ENCODE data around the gene RASSF9. TPM values are rescaled to one million over a fixed set of nuclear protein-coding genes. Genes with fewer than 3 reads are reported as not detected.

The RASSF9 gene
- total and polyA plus RNA-seq, 9 of the 15 experiments (the other 6 are each of a cell fraction or from before 2014, with no cell fraction given) = not detected

DNA sequence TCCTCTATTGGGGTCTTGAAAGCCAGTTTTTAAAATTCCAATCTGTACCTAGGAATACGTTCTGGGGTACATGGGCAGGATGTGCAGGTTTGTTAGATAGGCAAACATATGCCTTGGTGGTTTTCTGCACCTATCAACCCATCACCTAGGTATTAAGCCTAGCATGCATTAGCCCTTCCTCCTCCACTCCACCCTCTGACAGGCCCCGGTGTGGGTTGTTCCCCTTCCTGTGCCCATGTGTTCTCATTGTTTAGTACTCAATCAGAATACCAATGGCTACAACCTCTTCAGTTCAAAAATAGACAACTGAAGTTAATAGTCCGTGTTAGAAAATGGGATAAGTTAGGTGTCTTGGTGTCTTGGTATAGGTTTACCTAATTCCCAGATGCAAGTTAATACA, 41.2 kb upstream of the RASSF9 start (continued):
- TF ChIP-seq, protein P1, sequence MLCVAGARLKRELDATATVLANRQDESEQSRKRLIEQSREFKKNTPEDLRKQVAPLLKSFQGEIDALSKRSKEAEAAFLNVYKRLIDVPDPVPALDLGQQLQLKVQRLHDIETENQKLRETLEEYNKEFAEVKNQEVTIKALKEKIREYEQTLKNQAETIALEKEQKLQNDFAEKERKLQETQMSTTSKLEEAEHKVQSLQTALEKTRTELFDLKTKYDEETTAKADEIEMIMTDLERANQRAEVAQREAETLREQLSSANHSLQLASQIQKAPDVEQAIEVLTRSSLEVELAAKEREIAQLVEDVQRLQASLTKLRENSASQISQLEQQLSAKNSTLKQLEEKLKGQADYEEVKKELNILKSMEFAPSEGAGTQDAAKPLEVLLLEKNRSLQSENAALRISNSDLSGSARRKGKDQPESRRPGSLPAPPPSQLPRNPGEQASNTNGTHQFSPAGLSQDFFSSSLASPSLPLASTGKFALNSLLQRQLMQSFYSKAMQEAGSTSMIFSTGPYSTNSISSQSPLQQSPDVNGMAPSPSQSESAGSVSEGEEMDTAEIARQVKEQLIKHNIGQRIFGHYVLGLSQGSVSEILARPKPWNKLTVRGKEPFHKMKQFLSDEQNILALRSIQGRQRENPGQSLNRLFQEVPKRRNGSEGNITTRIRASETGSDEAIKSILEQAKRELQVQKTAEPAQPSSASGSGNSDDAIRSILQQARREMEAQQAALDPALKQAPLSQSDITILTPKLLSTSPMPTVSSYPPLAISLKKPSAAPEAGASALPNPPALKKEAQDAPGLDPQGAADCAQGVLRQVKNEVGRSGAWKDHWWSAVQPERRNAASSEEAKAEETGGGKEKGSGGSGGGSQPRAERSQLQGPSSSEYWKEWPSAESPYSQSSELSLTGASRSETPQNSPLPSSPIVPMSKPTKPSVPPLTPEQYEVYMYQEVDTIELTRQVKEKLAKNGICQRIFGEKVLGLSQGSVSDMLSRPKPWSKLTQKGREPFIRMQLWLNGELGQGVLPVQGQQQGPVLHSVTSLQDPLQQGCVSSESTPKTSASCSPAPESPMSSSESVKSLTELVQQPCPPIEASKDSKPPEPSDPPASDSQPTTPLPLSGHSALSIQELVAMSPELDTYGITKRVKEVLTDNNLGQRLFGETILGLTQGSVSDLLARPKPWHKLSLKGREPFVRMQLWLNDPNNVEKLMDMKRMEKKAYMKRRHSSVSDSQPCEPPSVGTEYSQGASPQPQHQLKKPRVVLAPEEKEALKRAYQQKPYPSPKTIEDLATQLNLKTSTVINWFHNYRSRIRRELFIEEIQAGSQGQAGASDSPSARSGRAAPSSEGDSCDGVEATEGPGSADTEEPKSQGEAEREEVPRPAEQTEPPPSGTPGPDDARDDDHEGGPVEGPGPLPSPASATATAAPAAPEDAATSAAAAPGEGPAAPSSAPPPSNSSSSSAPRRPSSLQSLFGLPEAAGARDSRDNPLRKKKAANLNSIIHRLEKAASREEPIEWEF (CRISPR knock-in tag; IDR thresholded peaks at IDR 0.05) = no peak
- TF ChIP-seq SETDB1 (IDR thresholded peaks at IDR 0.05; ENCODE audit: low read length) (no peak), TCF7 (IDR thresholded peaks at IDR 0.05; ENCODE audit: borderline replicate concordance) (no peak), KLF1 (tag; IDR thresholded peaks at IDR 0.05) (no peak), SRSF3 (IDR thresholded peaks at IDR 0.05; ENCODE audit: insufficient read depth, low read length) (no peak)
- TF ChIP-seq, protein P2, sequence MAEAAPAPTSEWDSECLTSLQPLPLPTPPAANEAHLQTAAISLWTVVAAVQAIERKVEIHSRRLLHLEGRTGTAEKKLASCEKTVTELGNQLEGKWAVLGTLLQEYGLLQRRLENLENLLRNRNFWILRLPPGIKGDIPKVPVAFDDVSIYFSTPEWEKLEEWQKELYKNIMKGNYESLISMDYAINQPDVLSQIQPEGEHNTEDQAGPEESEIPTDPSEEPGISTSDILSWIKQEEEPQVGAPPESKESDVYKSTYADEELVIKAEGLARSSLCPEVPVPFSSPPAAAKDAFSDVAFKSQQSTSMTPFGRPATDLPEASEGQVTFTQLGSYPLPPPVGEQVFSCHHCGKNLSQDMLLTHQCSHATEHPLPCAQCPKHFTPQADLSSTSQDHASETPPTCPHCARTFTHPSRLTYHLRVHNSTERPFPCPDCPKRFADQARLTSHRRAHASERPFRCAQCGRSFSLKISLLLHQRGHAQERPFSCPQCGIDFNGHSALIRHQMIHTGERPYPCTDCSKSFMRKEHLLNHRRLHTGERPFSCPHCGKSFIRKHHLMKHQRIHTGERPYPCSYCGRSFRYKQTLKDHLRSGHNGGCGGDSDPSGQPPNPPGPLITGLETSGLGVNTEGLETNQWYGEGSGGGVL (CRISPR knock-in tag; IDR thresholded peaks at IDR 0.05) = no peak

Data from K562 (cell line).